B cell (primary cell): ENCODE results near the gene EML3. TPM values are rescaled to one million over a fixed set of nuclear protein-coding genes. Genes with fewer than 3 reads are reported as not detected.
A peak's percentile ranks its signal among the peaks of the same experiment; 100 is the strongest.

Experiments
- ATAC-seq: fragments of 200-7000 bp; cut with Tn5 transposase; one replicate; pipeline ENCODE4 v1.10.0; 2021; ENCODE audit warnings: low read depth, mild to moderate bottlenecking, moderate number of reproducible peaks, moderate library complexity
- CTCF ChIA-PET: fragments of 350-600 bp; sonication (Branson Sonifier 250); formaldehyde crosslinking; loops from one replicate; lab custom pipeline; 2021; ENCODE audit warnings: antibody characterized with exemption, inconsistent platforms; lab: Charles Lee
- POLR2A ChIA-PET: fragments of 350-600 bp; sonication (Branson Sonifier 250); formaldehyde crosslinking; loops from one replicate; lab custom pipeline; 2021; ENCODE audit warnings: antibody characterized with exemption; lab: Charles Lee
- DNase-seq: peaks from one replicate; pipeline ENCODE4 v3.0.0; 2013
- H2AFZ ChIP-seq: 2 replicates; pipeline ENCODE4 v1.6.1; 2012; ENCODE audit warnings: mild to moderate bottlenecking, low read depth, low read length; ENCODE audit not compliant: insufficient read depth, poor library complexity, severe bottlenecking
- H3K27ac ChIP-seq, 2 donors: 1 replicate in 1 of 2; 2 replicates in 1 of 2; pipeline ENCODE4 v1.5.1; 2012 to 2013; ENCODE audit warnings: low read length in 2 of 2, mild to moderate bottlenecking in 2 of 2, moderate library complexity in 1 of 2
- H3K27me3 ChIP-seq, 4 experiments: fragments of 200-600 bp in 1 of 4; sonication (generic) in 1 of 4; replicated peaks in 1 of 4; 1 replicate in 2 of 4; 2 replicates in 2 of 4; pipeline versions ENCODE4 v1.6.1 to v1.7.0; 2013 to 2016; ENCODE audit warnings: low read length in 3 of 4, mild to moderate bottlenecking in 2 of 4, mixed read lengths in 1 of 4, moderate library complexity in 1 of 4; ENCODE audit not compliant: insufficient read depth in 4 of 4, control insufficient read depth in 3 of 4; ENCODE audit errors: control extremely low read depth in 1 of 4
- H3K36me3 ChIP-seq, 2 experiments: replicated peaks in 1 of 2; 1 replicate in 1 of 2; 2 replicates in 1 of 2; pipeline versions ENCODE4 v1.6.1 to v1.7.1; 2013; ENCODE audit warnings: low read length in 1 of 2; ENCODE audit not compliant: insufficient read depth in 2 of 2, control insufficient read depth in 1 of 2; ENCODE audit errors: control extremely low read depth in 1 of 2, extremely low read depth in 1 of 2
- H3K4me1 ChIP-seq, 2 donors: fragments of 200-600 bp in 1 of 2; sonication (generic) in 1 of 2; 1 replicate in 1 of 2; 2 replicates in 1 of 2; pipeline versions ENCODE4 v1.5.1 to v1.6.1; 2013 to 2017; ENCODE audit warnings: low read length in 2 of 2; ENCODE audit not compliant: control insufficient read depth in 2 of 2, insufficient read depth in 2 of 2
- H3K4me2 ChIP-seq: replicated peaks from 2 replicates; pipeline ENCODE3; 2012; ENCODE audit warnings: mild to moderate bottlenecking, low read depth, low read length; ENCODE audit not compliant: poor library complexity, severe bottlenecking
- H3K4me3 ChIP-seq, 5 experiments: fragments of 200-600 bp in 1 of 5; sonication (generic) in 1 of 5; 1 replicate in 3 of 5; 2 replicates in 2 of 5; pipeline versions ENCODE4 v1.5.1 to v1.7.0; 2011 to 2016; ENCODE audit warnings: low read length in 4 of 5, mild to moderate bottlenecking in 4 of 5, low read depth in 2 of 5, control low read depth in 1 of 5, moderate library complexity in 1 of 5; ENCODE audit not compliant: insufficient read depth in 1 of 5; ENCODE audit errors: control extremely low read depth in 1 of 5, extremely low read depth in 1 of 5
- H3K79me2 ChIP-seq: fragments of 200-600 bp; sonication (generic); one replicate; pipeline ENCODE4 v1.6.0; 2016; ENCODE audit warnings: low read length; ENCODE audit not compliant: control insufficient read depth, insufficient read depth
- H3K9ac ChIP-seq: fragments of 200-600 bp; sonication (generic); 2 replicates; pipeline ENCODE4 v1.6.1; 2017; ENCODE audit warnings: mild to moderate bottlenecking, low read length, moderate library complexity
- H3K9me3 ChIP-seq, 3 donors: one replicate each; pipeline versions ENCODE4 v1.6.1 to v1.7.1; 2013; ENCODE audit warnings: low read length in 2 of 3; ENCODE audit not compliant: control insufficient read depth in 2 of 3, insufficient read depth in 1 of 3; ENCODE audit errors: control extremely low read depth in 1 of 3
- H4K20me1 ChIP-seq: 2 replicates; pipeline ENCODE4 v1.6.0; 2012; ENCODE audit warnings: mild to moderate bottlenecking, low read length; ENCODE audit not compliant: insufficient read depth, control insufficient read depth, poor library complexity, severe bottlenecking
- H3K27ac Mint-ChIP-seq: one replicate; pipeline ENCODE4 v1.8.0; 2021; ENCODE audit warnings: mixed read lengths
- H3K27me3 Mint-ChIP-seq: one replicate; pipeline ENCODE4 v1.8.0; 2021; ENCODE audit warnings: mixed read lengths
- H3K4me1 Mint-ChIP-seq: one replicate; pipeline ENCODE4 v1.8.0; 2021; ENCODE audit warnings: mixed read lengths
- H3K4me3 Mint-ChIP-seq: one replicate; pipeline ENCODE4 v1.8.0; 2021; ENCODE audit warnings: mixed read lengths
- H3K9me3 Mint-ChIP-seq: one replicate; pipeline ENCODE4 v1.8.0; 2022; ENCODE audit warnings: mixed read lengths; ENCODE audit not compliant: insufficient read depth
- CTCF ChIP-seq: fragments of 200-600 bp; IDR thresholded peaks from one replicate; pipeline ENCODE4 v1.8.0; 2022; ENCODE audit warnings: antibody characterized with exemption, mild to moderate bottlenecking
- EZH2 ChIP-seq: IDR thresholded peaks from 2 replicates; pipeline ENCODE4 v1.6.1; 2012; ENCODE audit warnings: borderline replicate concordance, low read depth, mild to moderate bottlenecking, moderate library complexity, low read length; ENCODE audit not compliant: insufficient read depth, poor library complexity, severe bottlenecking
- WGBS: methylation state at CpG from one replicate; pipeline ENCODE4 v1.1.5; 2013; ENCODE audit warnings: missing lambda C conversion rate; ENCODE audit not compliant: insufficient coverage; 5-methylcytosine and 5-hydroxymethylcytosine counted together
- intact Hi-C: fragments of 100-400 bp; cut with micrococcal nuclease; formaldehyde crosslinking; loops from one replicate; pipeline ENCODE4 v1.10.0; 2022
- polyA plus RNA-seq: library from polyadenylated mRNA; depleted of rRNA; stranded (reverse); fragments of >200 nt; gene quantifications from 2 replicates; pipeline ENCODE4 v1.2.3, GENCODE V29; 2012
- total RNA-seq, 2 donors: library from RNA; stranded (reverse); fragments of 120-200 nt in 1 of 2; gene quantifications; 1 replicate in 1 of 2; 2 replicates in 1 of 2; pipeline versions ENCODE4 v1.2.3 to v1.2.4, GENCODE V29; 2013 to 2022

The EML3 gene
- total and polyA plus RNA-seq, 2 donors (not counting 1 experiment from before 2014, with no cell fraction given) = 127 to 128 TPM

GRCh38 chr11:62600367-62601121 is 12.0 kb downstream of the EML3 start:
- Histone ChIP-seq H3K4me1 (peaks cover 24 to 40% of the 10 kb centered on the region in 2 donors), H3K79me2 (peaks cover 27% of the 10 kb centered on the region), H3K27me3 (no peaks in the 10 kb centered on the region), H4K20me1 (peaks cover 7% of the 10 kb centered on the region), H2AFZ (peak overlapping the region; percentile 86), H3K36me3 (peaks cover 4 to 48% of the 10 kb centered on the region in 2 experiments), H3K4me3 (peak overlapping the region; percentile 82 to 97 (median 86)), H3K4me2 (peak overlapping the region; percentile 94), H3K9me3 (peaks cover 0 to 3% (median 0%) of the 10 kb centered on the region in 3 donors), H3K9ac (peak overlapping the region; percentile 95), H3K27ac (peak overlapping the region; percentile 64 to 90)
- POLR2A ChIA-PET = interaction anchor here (0.6 to 3.1 kb wide), 12 partner anchors 9 to 241 kb away, joined by 3 to 63 read pairs (median 6); partner anchors contain the start of genes C11orf98, CSKMT, EEF1G and GANAB
- H3K27me3 Mint-ChIP-seq = no peaks in the 10 kb centered on the region
- ATAC-seq (no peak), DNase-seq (no peak)
- H3K27ac Mint-ChIP-seq = peak overlapping the region; percentile 96
- under 1% methylated on average over 21 of the region's 26 CpGs for WGBS
- intact Hi-C loops = loop anchor here (1.0 kb wide), 3 partner anchors 22 to 156 kb away; partner anchors contain the start of gene GANAB
- TF ChIP-seq EZH2 = no peak
- TF ChIP-seq CTCF = no peak
- H3K4me1 Mint-ChIP-seq = peaks cover 46% of the 10 kb centered on the region
- CTCF ChIA-PET = interaction anchor here (1.2 to 2.4 kb wide), 6 partner anchors 9 to 81 kb away, joined by 3 to 47 read pairs (median 4); partner anchors contain the start of genes B3GAT3 and TUT1
- no peaks in the 10 kb centered on the region for H3K9me3 Mint-ChIP-seq
- H3K4me3 Mint-ChIP-seq = peak overlapping the region; percentile 97
